GM13977 (cell line): Measurements from ENCODE around the gene UNC13C.
"Not testable (repeated sequence)": the region's sequence is repeated elsewhere in the genome, so short reads cannot be mapped to it uniquely, and the experiment has no call there.

Source experiments
- DNase-seq: peaks from one replicate; pipeline ENCODE4 v3.0.0; 2012; ENCODE audit warnings: low spot score
- in situ Hi-C: fragments of 300-500 bp; cut with MboI; formaldehyde crosslinking; loops from one replicate; pipeline ENCODE4 v1.12.0; 2022; ENCODE audit warnings: low sequenced_read_pairs, low pct_unique_long_range_greater_than_20kb, mixed read lengths, inconsistent platforms; ENCODE audit not compliant: unreplicated experiment
- TF ChIP-seq, protein P1 (sequence below): IDR thresholded peaks from 2 replicates; pipeline ENCODE4 v1.5.1; 2012; ENCODE audit warnings: mild to moderate bottlenecking, control low read depth; ENCODE audit not compliant: insufficient read depth; ENCODE audit errors: extremely low read depth, missing control alignments

UNC13C gene

DNA sequence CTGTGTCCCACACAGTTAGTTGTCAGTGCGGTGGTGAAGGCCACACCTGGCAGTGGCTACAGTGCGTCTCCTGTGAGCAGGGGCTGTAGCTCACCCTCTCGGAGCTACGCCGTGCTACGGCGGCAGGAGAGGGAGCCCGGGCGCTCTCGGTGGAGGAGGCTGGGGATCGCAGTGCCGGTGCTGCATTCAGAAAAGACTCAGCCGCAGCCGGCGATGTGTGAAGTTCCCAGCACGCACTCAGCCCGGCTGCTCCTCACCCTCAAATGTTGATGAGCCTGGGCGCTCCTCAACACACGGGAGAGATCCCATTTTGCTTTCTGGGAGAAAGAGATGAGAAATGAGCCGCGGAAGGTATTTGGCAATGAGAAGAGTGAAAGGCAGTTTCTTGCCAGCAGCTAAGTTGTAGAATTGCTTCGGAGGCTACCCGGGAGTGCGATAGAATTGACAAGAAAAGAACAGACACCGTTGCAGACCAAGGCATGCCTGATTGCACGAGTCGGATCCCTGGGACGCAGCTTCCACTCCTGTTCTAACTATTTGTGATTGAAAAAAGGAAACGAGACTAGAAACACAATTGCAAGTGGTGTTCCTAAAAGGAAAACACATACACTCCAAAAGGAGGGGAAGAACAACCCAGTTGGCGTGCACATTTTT lies at the start of gene UNC13C:
TSS of gene UNC13C (plus strand) at position 189 of the 654 bp plus-strand sequence. CDS start 34,463 bp downstream, outside the sequence.
- DNase-seq, result no peak
- in situ Hi-C loops, result no loop called here
- TF ChIP-seq, protein P1, sequence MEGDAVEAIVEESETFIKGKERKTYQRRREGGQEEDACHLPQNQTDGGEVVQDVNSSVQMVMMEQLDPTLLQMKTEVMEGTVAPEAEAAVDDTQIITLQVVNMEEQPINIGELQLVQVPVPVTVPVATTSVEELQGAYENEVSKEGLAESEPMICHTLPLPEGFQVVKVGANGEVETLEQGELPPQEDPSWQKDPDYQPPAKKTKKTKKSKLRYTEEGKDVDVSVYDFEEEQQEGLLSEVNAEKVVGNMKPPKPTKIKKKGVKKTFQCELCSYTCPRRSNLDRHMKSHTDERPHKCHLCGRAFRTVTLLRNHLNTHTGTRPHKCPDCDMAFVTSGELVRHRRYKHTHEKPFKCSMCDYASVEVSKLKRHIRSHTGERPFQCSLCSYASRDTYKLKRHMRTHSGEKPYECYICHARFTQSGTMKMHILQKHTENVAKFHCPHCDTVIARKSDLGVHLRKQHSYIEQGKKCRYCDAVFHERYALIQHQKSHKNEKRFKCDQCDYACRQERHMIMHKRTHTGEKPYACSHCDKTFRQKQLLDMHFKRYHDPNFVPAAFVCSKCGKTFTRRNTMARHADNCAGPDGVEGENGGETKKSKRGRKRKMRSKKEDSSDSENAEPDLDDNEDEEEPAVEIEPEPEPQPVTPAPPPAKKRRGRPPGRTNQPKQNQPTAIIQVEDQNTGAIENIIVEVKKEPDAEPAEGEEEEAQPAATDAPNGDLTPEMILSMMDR, result no peak

DNA sequence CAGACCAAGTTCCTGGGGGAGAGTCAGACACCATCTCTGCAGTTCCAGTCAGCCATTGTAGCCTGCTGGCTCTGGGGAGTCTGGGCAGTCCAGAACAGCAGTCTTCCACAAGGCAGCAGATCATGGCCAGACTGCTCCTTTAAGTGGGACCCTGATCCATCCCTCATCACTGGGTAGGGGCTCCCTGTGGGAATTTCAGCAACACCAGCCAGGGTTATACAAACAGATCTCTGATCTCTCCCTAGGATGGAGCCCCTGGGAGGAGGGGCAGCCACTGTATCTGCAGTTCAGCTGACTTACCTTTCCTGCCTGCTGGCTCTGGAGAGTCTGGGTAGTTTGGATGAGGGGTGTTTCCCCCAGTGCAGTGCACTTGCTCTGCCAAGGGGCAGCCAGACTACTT lies 42.1 kb upstream of the UNC13C start:
- no peak for DNase-seq
- in situ Hi-C loops, result no loop called here
- TF ChIP-seq, protein P1, result no peak

DNA sequence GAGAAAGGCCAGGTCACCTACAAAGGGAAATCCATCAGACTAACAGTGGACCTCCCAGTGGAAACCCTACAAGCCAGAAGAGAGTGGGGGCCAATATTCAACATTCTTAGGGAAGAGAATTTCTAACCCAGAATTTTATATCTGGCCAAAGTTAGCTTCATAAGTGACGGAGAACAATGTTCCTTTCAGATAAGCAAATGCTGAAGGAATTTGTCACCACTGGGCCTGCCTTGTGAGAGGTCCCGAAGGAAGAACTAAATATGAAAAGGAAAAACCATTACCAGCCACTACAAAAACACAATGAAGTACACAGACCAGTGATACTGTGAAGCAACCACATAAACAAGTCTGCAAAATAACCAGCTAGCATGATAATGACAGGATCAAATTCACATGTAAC lies 40.6 kb upstream of the UNC13C start:
- DNase-seq, in situ Hi-C loops: not testable (repeated sequence)

DNA sequence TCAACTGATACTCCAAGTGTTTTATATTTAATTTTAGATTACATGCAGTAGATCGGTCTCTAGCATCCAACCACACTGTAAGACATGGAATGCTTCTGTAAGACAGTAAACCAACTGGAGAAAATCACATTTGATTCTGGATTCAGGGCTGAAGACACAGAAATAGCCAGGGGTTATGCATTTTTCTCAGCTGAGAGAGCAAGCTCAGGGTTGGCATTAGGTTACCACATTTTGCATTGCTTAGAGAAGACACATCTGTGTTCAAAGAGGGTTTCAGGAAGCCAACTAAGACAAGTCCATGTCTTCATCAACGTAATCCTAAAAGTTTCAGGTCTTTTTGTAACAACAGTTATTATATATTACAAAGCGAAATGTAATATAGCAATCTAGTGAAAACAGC lies 27.7 kb upstream of the UNC13C start:
- TF ChIP-seq, protein P1, result no peak
- DNase-seq, result no peak
- in situ Hi-C loops, result no loop called here

DNA sequence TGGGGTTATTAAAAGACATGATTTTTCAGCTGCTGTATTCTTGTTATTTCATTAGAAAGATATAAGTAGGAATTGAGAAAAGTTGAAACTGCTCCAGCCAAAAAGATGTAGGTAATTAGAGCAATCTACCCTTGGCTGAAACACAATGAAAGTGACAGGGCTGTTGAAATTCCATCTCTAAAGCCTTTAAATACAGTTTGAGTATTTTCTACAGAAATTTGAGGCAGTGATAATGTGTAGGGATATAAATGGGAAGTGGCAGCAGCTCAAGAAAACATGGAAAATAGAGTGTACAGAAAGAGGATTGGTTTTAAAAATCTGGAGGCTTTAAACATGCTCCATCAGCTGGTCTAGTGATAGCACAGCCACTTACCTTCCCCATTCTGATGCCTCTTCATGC lies 22.8 kb upstream of the UNC13C start:
- TF ChIP-seq, protein P1, result no peak
- in situ Hi-C loops, result no loop called here
- no peak for DNase-seq

DNA sequence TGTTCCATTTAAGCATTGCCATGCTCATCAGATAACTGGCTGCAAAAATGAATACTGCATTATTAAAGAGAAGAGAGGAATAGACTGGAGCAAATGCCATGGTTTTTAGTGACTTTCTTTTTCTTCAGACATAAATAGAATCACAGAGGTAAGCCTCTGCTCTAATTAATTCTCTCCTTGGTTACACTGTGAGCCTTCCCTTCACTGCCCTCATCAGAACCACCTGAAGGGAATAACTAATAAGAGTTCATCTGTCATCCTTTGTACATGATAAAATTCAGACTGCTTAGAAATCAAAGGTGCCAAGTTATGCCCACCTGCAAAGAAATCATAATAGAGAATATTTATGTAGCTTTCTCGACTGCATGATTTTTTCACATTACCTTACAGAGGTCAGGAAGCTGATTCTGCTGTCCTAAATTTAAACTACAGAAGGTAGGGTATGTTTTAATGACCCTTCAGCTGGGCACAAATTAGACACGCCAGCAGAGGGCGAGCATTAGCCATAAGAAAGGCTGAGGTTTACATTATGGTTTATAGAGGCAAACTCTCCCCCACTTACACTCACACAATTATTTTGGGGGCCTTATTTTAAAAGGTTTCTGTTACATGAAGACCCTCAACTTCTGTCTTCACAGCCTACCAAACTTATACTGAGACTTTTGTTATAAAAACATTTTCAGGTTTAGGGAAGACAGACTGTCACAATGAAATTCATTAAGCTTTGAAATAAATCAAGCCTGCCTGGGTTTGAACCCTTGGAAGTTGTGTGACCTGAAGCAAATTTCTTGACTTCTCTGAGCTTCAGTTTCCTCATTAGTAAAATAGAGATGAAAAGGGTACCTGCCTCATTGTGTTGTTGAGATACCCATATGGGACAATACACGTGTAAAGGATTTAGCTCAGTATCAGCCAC lies 15.3 kb upstream of the UNC13C start:
- TF ChIP-seq, protein P1, result peak; percentile 52
- DNase-seq, result no peak
- in situ Hi-C loops, result no loop called here

DNA sequence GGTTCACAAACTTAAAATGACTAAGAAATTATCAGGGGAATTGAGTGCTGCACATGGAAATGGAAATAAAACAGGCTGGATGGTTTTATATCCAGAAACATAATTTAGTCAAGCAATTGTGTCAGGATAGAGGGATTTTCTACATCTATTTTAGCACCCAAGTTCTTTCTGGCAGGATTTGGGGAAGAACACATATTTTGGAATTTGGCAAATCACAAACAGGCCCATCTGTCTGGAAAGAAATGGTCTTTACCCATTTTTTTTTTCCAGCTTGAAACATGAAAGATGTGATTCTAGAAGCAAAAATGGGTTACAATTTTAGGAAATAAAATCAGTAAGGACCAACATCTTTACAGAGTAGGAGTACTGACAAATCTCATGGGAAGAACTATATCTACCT lies 14.4 kb upstream of the UNC13C start:
- in situ Hi-C loops, result no loop called here
- TF ChIP-seq, protein P1, result no peak
- DNase-seq, result no peak
